ENCODE results near the gene RPS6KA3. TPM values are rescaled to one million over a fixed set of nuclear protein-coding genes. Genes with fewer than 3 reads are reported as not detected.
A peak's percentile ranks its signal among the peaks of the same experiment; 100 is the strongest.
"Not testable (repeated sequence)": the region's sequence is repeated elsewhere in the genome, so short reads cannot be mapped to it uniquely, and the experiment has no call there.

The RPS6KA3 gene
- total and polyA plus RNA-seq, 8 donors = 5.2 to 88.1 (median 39.8) TPM

DNA sequence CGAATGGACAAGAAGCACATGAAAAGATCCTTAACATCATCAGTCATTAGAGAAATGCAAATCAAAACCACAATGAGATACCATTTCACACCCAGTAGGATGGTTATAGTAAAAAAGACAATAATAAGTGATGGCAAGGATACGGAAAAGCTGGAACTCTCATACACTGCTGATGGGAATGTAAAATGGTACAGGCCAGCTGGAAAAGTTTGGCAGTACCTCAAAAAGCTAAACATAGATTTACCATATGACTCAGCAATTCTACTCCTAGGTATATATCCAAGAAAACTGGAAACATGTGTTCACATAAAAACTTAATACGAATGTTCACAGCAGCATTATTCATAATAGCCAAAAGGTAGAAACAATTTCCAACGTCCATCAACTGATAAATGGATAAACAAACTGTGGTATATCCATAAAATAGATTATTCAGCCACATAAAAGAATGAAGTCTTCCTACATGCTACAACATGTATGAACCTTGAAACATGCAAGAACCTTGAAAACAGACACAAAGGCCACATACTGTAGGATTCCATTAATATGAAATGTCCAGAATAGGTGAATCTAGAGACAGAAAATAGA is 11.9 kb downstream of the RPS6KA3 start:
- TF ChIP-seq, protein P1, sequence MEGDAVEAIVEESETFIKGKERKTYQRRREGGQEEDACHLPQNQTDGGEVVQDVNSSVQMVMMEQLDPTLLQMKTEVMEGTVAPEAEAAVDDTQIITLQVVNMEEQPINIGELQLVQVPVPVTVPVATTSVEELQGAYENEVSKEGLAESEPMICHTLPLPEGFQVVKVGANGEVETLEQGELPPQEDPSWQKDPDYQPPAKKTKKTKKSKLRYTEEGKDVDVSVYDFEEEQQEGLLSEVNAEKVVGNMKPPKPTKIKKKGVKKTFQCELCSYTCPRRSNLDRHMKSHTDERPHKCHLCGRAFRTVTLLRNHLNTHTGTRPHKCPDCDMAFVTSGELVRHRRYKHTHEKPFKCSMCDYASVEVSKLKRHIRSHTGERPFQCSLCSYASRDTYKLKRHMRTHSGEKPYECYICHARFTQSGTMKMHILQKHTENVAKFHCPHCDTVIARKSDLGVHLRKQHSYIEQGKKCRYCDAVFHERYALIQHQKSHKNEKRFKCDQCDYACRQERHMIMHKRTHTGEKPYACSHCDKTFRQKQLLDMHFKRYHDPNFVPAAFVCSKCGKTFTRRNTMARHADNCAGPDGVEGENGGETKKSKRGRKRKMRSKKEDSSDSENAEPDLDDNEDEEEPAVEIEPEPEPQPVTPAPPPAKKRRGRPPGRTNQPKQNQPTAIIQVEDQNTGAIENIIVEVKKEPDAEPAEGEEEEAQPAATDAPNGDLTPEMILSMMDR (IDR thresholded peaks at IDR 0.05) = no peak
- no peak for TF ChIP-seq POLR2A (IDR thresholded peaks at IDR 0.05)
- no peak for TF ChIP-seq POLR2AphosphoS5 (IDR thresholded peaks at IDR 0.05)
- no peak for TF ChIP-seq EP300 (IDR thresholded peaks at IDR 0.05)
- intact Hi-C loops (cut with DNase I; ENCODE audit: low total_unique reads) = no loop called here
- DNase-seq = no peak
- peaks cover 0 to 14% (median 0%) of the 10 kb centered on the region in 4 donors for H3K4me1 ChIP-seq
- no peaks in the 10 kb centered on the region for H3K27me3 ChIP-seq
- H3K36me3 ChIP-seq = no peaks in the 10 kb centered on the region
- no peak overlapping the region for H3K4me3 ChIP-seq
- no peak overlapping the region for H3K27ac ChIP-seq
- H3K9me3 ChIP-seq = no peaks in the 10 kb centered on the region
- 67 to 79% (median 75%) methylated on average over 4 of the region's 4 CpGs for WGBS, 5 donors

DNA sequence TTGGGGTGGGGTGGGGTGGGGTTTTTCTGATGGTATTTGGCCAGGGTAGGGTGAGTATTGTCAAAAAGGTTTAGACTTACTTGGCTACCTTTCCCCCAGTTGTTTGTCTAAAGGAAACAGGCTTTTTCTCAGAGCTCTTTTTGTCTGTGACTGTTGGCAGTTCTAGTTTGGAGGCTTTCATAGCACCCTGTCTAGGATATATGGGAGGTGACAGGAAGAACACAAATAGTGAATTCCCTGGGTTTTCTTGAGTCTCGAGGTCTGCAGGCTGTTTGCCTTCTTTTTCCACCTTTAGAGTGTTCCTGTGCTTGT is 13.5 kb downstream of the RPS6KA3 start:
- 5 to 47% (median 6%) methylated on average over 1 of the region's 1 CpG for WGBS, 5 donors
- peaks cover 0 to 14% (median 0%) of the 10 kb centered on the region in 4 donors for H3K4me1 ChIP-seq
- TF ChIP-seq, protein P1 (IDR thresholded peaks at IDR 0.05) = no peak
- no peak for TF ChIP-seq POLR2A (IDR thresholded peaks at IDR 0.05)
- no peak for TF ChIP-seq EP300 (IDR thresholded peaks at IDR 0.05)
- no peak for TF ChIP-seq POLR2AphosphoS5 (IDR thresholded peaks at IDR 0.05)
- intact Hi-C loops (cut with DNase I; ENCODE audit: low total_unique reads) = no loop called here
- DNase-seq = no peak
- H3K36me3 ChIP-seq = no peaks in the 10 kb centered on the region
- no peak overlapping the region for H3K27ac ChIP-seq
- no peaks in the 10 kb centered on the region for H3K27me3 ChIP-seq
- no peaks in the 10 kb centered on the region for H3K9me3 ChIP-seq
- no peak overlapping the region for H3K4me3 ChIP-seq

DNA sequence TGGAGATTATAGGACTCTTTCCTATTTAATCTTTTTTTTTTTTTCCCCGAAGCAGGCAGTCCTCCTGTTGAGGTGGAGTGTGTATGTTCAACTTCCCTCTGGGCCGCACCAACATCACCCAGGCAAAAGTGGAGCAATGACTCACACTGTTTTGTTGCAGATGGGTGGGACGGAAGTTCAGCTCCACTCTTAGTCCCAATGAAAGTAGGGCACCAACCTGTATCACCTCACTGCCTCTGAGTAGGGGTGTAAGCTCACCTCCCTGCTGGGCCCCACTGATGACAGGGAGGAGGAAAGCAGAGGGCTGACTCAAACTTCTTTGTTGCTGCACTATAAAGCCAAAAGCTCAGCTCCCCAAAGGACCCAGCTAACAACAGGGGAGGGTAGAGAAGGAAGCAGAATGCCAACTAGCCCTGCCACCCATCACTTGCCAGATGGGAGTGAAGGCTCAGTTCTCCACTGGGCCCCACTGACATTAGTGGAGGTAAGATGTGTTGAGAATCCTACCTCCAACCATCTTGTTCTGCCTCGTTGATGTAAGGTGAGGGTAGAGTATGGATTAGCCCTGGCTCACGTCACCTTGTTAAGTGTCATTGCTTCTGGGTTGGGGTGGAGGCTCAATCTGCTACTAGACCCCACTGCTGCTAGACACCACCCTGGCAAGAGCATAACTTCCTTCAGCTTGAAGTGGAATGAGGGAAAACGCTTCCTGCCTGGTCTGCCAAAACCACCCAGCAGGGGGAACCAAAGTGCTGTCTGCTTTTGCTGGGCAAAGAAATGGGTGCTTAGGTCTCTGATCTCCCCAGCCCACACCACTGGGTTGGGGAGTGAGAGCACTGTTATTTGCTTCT is 14.1 kb downstream of the RPS6KA3 start:
- 48 to 68% (median 61%) methylated on average over 6 of the region's 6 CpGs for WGBS, 5 donors
- H3K27ac ChIP-seq = peak overlapping the region in 3 of 5 donors; percentile 31 to 57 (median 43)
- intact Hi-C loops (cut with DNase I; ENCODE audit: low total_unique reads) = no loop called here
- H3K9me3 ChIP-seq = no peaks in the 10 kb centered on the region
- peaks cover 0 to 14% (median 0%) of the 10 kb centered on the region in 4 donors for H3K4me1 ChIP-seq
- no peak overlapping the region for H3K4me3 ChIP-seq
- no peaks in the 10 kb centered on the region for H3K27me3 ChIP-seq
- no peak for TF ChIP-seq POLR2A (IDR thresholded peaks at IDR 0.05)
- no peak for TF ChIP-seq EP300 (IDR thresholded peaks at IDR 0.05)
- TF ChIP-seq, protein P1 (IDR thresholded peaks at IDR 0.05) = peak in 5 of 7 experiments; percentile 24 to 70 (median 44)
- no peak for TF ChIP-seq POLR2AphosphoS5 (IDR thresholded peaks at IDR 0.05)
- H3K36me3 ChIP-seq = no peaks in the 10 kb centered on the region
- peak; percentile 64 to 72 for DNase-seq

DNA sequence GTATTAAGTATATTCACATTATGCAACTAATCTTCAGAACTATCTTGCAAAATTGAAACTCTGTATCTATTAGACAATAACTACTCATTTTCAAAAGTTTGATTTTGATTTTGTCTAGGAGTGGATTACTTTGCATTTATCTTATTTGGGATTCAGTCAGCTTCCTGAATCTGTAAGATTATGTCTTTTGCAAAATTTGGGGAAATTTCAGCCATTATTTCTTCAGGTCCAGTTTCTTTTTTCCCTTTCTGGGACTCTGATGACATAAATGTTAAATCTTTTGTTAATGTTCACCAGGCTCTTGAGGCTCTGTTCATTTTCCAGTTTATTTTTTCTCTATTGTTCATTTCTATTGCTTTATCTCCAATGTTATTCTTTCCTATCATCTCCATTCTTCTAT is 15.0 kb downstream of the RPS6KA3 start:
- H3K4me1 ChIP-seq = peaks cover 0 to 14% (median 0%) of the 10 kb centered on the region in 4 donors
- H3K27me3 ChIP-seq = no peaks in the 10 kb centered on the region
- H3K9me3 ChIP-seq = no peaks in the 10 kb centered on the region
- TF ChIP-seq EP300 (IDR thresholded peaks at IDR 0.05) (no peak), POLR2A (IDR thresholded peaks at IDR 0.05) (no peak)
- TF ChIP-seq, protein P1 (IDR thresholded peaks at IDR 0.05) = no peak
- no peak for DNase-seq
- no peak overlapping the region for H3K4me3 ChIP-seq
- no peaks in the 10 kb centered on the region for H3K36me3 ChIP-seq
- H3K27ac ChIP-seq = no peak overlapping the region
- intact Hi-C loops (cut with DNase I; ENCODE audit: low total_unique reads) = no loop called here

DNA sequence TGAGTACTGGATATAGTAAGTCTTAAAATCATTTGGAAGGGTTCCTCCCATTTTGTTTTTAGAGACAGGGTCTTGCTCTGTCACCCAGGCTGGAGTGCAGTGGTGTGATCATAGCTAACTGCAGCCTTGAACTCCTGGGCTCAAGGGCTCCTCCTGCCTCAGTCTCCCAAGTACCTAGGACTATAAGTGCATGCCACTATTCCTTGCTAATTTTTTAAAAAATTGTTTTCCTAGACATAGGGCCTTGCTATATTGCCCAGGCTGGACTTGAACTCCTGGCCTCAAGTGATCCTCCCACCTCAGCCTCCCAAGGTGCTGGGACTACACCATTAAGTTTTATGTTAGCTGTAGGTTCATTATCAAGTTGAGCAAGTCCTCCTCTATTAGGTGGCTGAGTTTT is 16.6 kb downstream of the RPS6KA3 start:
- H3K4me1 ChIP-seq = peaks cover 0 to 27% (median 1%) of the 10 kb centered on the region in 4 donors
- H3K9me3 ChIP-seq; H3K27ac ChIP-seq; H3K4me3 ChIP-seq; intact Hi-C loops (cut with DNase I; ENCODE audit: low total_unique reads); H3K36me3 ChIP-seq; H3K27me3 ChIP-seq; DNase-seq: not testable (repeated sequence)
